T-cell (primary cell): ENCODE results near the gene MATN1. TPM values are rescaled to one million over a fixed set of nuclear protein-coding genes. Genes with fewer than 3 reads are reported as not detected.
"Not testable (repeated sequence)": the region's sequence is repeated elsewhere in the genome, so short reads cannot be mapped to it uniquely, and the experiment has no call there.

ENCODE experiments used
- ATAC-seq, 4 experiments: fragments of 200-7000 bp in 3 of 4; fragments of 150-1000 bp in 1 of 4; cut with Tn5 transposase; replicated peaks in 1 of 4; 1 replicate in 3 of 4; 2 replicates in 1 of 4; pipeline ENCODE4 v1.10.0; 2021; ENCODE audit warnings: moderate library complexity in 3 of 4, mild to moderate bottlenecking in 2 of 4, moderate number of reproducible peaks in 1 of 4
- CTCF ChIA-PET, 2 donors: fragments of 300-600 bp; sonication (Branson Sonifier 250); formaldehyde crosslinking; loops; one replicate each; lab custom pipeline; 2022; ENCODE audit warnings: antibody characterized with exemption in 2 of 2; lab: Charles Lee
- POLR2A ChIA-PET, 2 donors: fragments of 300-600 bp; sonication (Branson Sonifier 250); formaldehyde crosslinking; loops; one replicate each; lab custom pipeline; 2022; ENCODE audit warnings: antibody characterized with exemption in 2 of 2; lab: Charles Lee
- DNase-seq, 35 experiments: peaks; one replicate each; pipeline versions ENCODE4 v3.0.0 to v3.0.0-alpha.2; 2013 to 2023
- H3K27ac ChIP-seq: one replicate; pipeline ENCODE4 v1.5.1; 2013; ENCODE audit warnings: low read length
- H3K27me3 ChIP-seq, 2 experiments: replicated peaks in 1 of 2; 1 replicate in 1 of 2; 2 replicates in 1 of 2; pipeline versions ENCODE4 v1.6.1 to v1.7.0; 2013; ENCODE audit warnings: low read length in 1 of 2, mixed read lengths in 1 of 2; ENCODE audit not compliant: control insufficient read depth in 2 of 2, insufficient read depth in 2 of 2; ENCODE audit errors: extremely low read depth in 1 of 2
- H3K36me3 ChIP-seq, 2 donors: 1 replicate in 1 of 2; 2 replicates in 1 of 2; pipeline versions ENCODE4 v1.6.1 to v1.7.0; 2013; ENCODE audit warnings: low read length in 1 of 2; ENCODE audit not compliant: control insufficient read depth in 2 of 2, insufficient read depth in 1 of 2; ENCODE audit errors: extremely low read depth in 1 of 2
- H3K4me1 ChIP-seq, 2 experiments: 1 replicate in 1 of 2; 2 replicates in 1 of 2; pipeline versions ENCODE4 v1.6.1 to v1.7.0; 2013; ENCODE audit warnings: low read length in 2 of 2, mixed read lengths in 1 of 2; ENCODE audit not compliant: insufficient read depth in 2 of 2, control insufficient read depth in 1 of 2; ENCODE audit errors: extremely low read depth in 1 of 2
- H3K4me3 ChIP-seq, 2 donors: 1 replicate in 1 of 2; 2 replicates in 1 of 2; pipeline versions ENCODE4 v1.5.1 to v1.7.0; 2013; ENCODE audit warnings: mild to moderate bottlenecking in 2 of 2, low read length in 1 of 2, moderate library complexity in 1 of 2; ENCODE audit not compliant: control insufficient read depth in 1 of 2; ENCODE audit errors: extremely low read depth in 1 of 2
- H3K9me3 ChIP-seq: 2 replicates; pipeline ENCODE4 v1.7.0; 2013
- H3K27ac Mint-ChIP-seq, 2 donors: one replicate each; pipeline ENCODE4 v1.8.0; 2020 to 2021; ENCODE audit warnings: mild to moderate bottlenecking in 2 of 2, mixed read lengths in 2 of 2
- H3K27me3 Mint-ChIP-seq, 2 donors: one replicate each; pipeline ENCODE4 v1.8.0; 2021 to 2022; ENCODE audit warnings: mixed read lengths in 2 of 2
- H3K36me3 Mint-ChIP-seq: one replicate; pipeline ENCODE4 v1.8.0; 2021; ENCODE audit warnings: mixed read lengths
- H3K4me1 Mint-ChIP-seq, 3 donors: one replicate each; pipeline ENCODE4 v1.8.0; 2020 to 2022; ENCODE audit warnings: mixed read lengths in 3 of 3, mild to moderate bottlenecking in 1 of 3
- H3K4me3 Mint-ChIP-seq, 3 donors: one replicate each; pipeline ENCODE4 v1.8.0; 2020 to 2022; ENCODE audit warnings: mild to moderate bottlenecking in 3 of 3, mixed read lengths in 3 of 3, moderate library complexity in 3 of 3
- H3K9me3 Mint-ChIP-seq, 3 donors: one replicate each; pipeline ENCODE4 v1.8.0; 2020 to 2022; ENCODE audit warnings: mixed read lengths in 3 of 3
- WGBS: methylation state at CpG from one replicate; pipeline ENCODE4 v1.1.5; 2013; ENCODE audit warnings: missing lambda C conversion rate; ENCODE audit not compliant: insufficient coverage; 5-methylcytosine and 5-hydroxymethylcytosine counted together
- total RNA-seq, 35 experiments: library from RNA in 6 of 35; stranded (reverse) in 6 of 35; fragments of 120-200 nt in 1 of 35; gene quantifications; one replicate each; pipeline versions ENCODE4 v1.2.1 to v1.2.4 and lab custom pipeline; 2013 to 2026

Gene MATN1
- total RNA-seq, 5 donors from 2014 or later (not counting 1 experiment from before 2014, with no cell fraction given) = 0.20 to 5.5 (median 0.60) TPM

DNA sequence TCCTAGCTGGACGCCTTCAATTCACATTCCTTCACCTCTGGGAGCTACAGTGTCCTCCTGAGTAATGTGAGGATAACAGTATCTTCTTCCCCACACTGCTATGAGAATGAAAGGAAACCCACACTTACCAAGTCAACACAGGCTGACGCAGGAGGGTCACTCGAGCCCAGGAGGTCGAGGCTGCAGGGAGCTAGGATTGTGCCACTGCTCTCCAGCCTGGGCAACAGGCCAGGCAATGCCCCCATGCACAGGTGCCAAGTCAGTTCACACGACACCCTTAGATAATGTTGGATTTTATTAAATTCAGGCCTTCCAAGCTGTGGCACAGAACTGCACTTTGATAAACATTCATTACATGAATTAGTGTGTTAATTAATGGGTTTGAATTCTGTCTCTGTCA lies 31.9 kb downstream of the MATN1 start:
- DNase-seq = no peak
- no peak for ATAC-seq
- no peaks in the 10 kb centered on the region for H3K4me1 ChIP-seq
- H3K4me3 Mint-ChIP-seq = no peak overlapping the region
- H3K4me3 ChIP-seq = no peak overlapping the region
- H3K4me1 Mint-ChIP-seq = peaks cover 0 to 14% (median 3%) of the 10 kb centered on the region in 3 donors
- H3K27ac Mint-ChIP-seq = no peak overlapping the region
- H3K9me3 Mint-ChIP-seq = no peaks in the 10 kb centered on the region
- no peaks in the 10 kb centered on the region for H3K36me3 Mint-ChIP-seq
- ChIA-PET CTCF (no interaction called here), POLR2A (no interaction called here)
- H3K9me3 ChIP-seq = no peaks in the 10 kb centered on the region
- H3K27ac ChIP-seq = no peak overlapping the region
- WGBS = no CpG with 5 or more reads among the region's 5 CpGs
- H3K27me3 Mint-ChIP-seq = peaks cover 0 to 25% of the 10 kb centered on the region in 2 donors
- peaks cover 0 to 31% of the 10 kb centered on the region in 2 experiments for H3K27me3 ChIP-seq
- H3K36me3 ChIP-seq = no peaks in the 10 kb centered on the region

DNA sequence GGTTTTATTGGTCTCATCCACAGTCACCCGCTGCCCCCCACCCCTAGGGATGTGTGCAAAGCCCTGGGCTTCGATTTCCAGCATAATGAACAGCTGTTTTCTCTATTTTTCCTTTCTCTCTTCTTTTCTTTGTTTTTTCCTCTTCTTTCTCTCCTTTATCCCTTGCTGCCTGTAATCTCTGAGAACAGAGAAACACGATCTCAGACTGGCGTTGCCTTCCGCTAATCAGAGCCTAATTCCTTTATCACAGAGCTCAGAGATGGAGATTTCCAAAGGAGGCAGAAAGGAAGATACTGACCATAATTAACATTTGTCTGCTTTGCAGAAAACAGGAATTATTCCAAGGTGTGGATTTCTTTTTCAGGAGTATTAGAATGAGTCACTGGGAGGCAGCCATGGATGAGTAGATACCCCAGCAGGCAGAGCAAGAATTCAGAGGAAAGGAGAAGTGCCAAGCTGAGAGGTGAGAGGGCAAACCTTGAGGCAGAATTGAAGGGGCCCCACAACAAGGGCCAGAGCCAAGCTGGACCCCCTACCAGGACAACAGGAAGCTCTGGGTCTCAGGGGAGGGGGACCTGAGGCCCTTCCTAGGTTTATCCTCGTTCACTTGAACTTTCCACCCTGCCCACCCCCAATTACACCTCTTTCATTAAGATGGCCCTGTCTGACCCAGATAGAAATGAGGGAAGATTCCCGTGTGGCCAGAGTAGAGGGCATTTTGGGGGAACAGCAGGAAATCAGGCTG lies 33.3 kb downstream of the MATN1 start:
- CTCF ChIA-PET = no interaction called here
- POLR2A ChIA-PET = no interaction called here
- Histone ChIP-seq H3K27ac (no peak overlapping the region), H3K27me3 (peaks cover 0 to 46% of the 10 kb centered on the region in 2 experiments), H3K36me3 (no peaks in the 10 kb centered on the region), H3K4me3 (no peak overlapping the region), H3K4me1 (peaks cover 0 to 7% of the 10 kb centered on the region in 2 experiments), H3K9me3 (no peaks in the 10 kb centered on the region)
- Mint-ChIP-seq H3K27me3 (peaks cover 0 to 26% of the 10 kb centered on the region in 2 donors), H3K4me1 (peaks cover under 1 to 18% (median 3%) of the 10 kb centered on the region in 3 donors), H3K27ac (no peak overlapping the region), H3K4me3 (no peak overlapping the region), H3K36me3 (no peaks in the 10 kb centered on the region), H3K9me3 (no peaks in the 10 kb centered on the region)
- WGBS = no CpG with 5 or more reads among the region's 7 CpGs
- no peak for ATAC-seq
- no peak for DNase-seq

DNA sequence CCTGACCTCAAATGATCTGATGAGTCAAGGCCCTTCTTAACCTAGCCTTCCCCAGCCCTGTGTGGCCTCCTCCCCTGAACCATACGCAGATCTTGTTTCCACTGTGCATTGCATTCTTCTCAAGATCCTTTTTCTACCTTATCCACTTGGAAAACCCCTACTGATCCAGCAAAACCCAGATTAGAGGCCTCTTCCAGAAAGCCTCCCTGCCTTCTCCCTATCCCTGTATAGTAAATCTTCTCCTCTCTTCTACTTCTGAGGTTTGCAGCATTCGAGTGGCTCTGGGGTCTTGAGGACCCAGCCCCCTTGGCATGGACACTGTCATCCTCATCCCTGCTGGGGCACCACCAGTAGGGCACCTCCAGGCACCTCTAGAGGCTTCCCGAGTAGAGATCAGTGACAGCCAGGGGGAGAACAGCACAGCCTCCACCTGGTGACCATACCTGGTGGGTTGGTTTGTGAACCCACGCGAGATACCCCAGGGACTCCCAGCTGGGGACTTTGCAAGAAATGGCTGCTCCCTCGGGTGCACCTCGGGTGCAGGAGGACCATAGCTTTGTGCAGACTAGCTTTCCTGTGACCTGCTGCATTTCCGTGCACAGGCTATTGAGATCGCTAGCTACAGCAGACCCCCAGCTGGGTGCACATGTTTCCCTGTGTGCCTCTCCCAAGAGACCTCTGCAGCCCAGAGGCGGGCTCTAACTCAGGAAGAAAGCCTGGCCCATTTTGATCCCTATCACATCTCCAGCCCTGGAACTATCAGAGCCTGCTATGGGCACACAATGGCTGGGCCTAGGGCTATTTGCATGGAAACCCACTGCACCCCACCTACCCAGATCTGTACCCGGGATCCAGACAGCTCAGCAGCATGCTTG lies 34.2 kb downstream of the MATN1 start:
- Mint-ChIP-seq H3K27ac (no peak overlapping the region), H3K4me3 (no peak overlapping the region), H3K27me3 (peaks cover 5 to 35% of the 10 kb centered on the region in 2 donors), H3K4me1 (peaks cover 9 to 27% (median 10%) of the 10 kb centered on the region in 3 donors), H3K36me3 (no peaks in the 10 kb centered on the region), H3K9me3 (no peaks in the 10 kb centered on the region)
- ChIA-PET POLR2A (no interaction called here), CTCF (no interaction called here)
- ATAC-seq (no peak), DNase-seq (no peak)
- WGBS = 73% methylated on average over 9 of the region's 11 CpGs
- peaks cover 7 to 55% of the 10 kb centered on the region in 2 experiments for H3K27me3 ChIP-seq
- no peak overlapping the region for H3K4me3 ChIP-seq
- no peak overlapping the region for H3K27ac ChIP-seq
- no peaks in the 10 kb centered on the region for H3K9me3 ChIP-seq
- H3K4me1 ChIP-seq = peaks cover 0 to 17% of the 10 kb centered on the region in 2 experiments
- no peaks in the 10 kb centered on the region for H3K36me3 ChIP-seq

GRCh38 chr1:30688516-30688915 lies 34.9 kb downstream of the MATN1 start:
- POLR2A ChIA-PET, CTCF ChIA-PET, DNase-seq, H3K9me3 Mint-ChIP-seq, ATAC-seq, H3K27ac Mint-ChIP-seq, H3K36me3 ChIP-seq, H3K27ac ChIP-seq, H3K9me3 ChIP-seq, H3K4me3 Mint-ChIP-seq, H3K36me3 Mint-ChIP-seq, H3K4me3 ChIP-seq: not testable (repeated sequence)
- H3K27me3 Mint-ChIP-seq = peaks cover 5 to 41% of the 10 kb centered on the region in 2 donors
- peaks cover 11 to 29% (median 12%) of the 10 kb centered on the region in 3 donors for H3K4me1 Mint-ChIP-seq
- Histone ChIP-seq H3K27me3 (peaks cover 8 to 60% of the 10 kb centered on the region in 2 experiments), H3K4me1 (peaks cover 0 to 17% of the 10 kb centered on the region in 2 experiments)
- 82% methylated on average over 7 of the region's 9 CpGs for WGBS

GRCh38 chr1:30687886-30688285 lies 35.5 kb downstream of the MATN1 start:
- no peaks in the 10 kb centered on the region for H3K36me3 ChIP-seq
- no peaks in the 10 kb centered on the region for H3K9me3 ChIP-seq
- Mint-ChIP-seq H3K9me3 (no peaks in the 10 kb centered on the region), H3K36me3 (no peaks in the 10 kb centered on the region), H3K4me1 (peaks cover 11 to 27% (median 12%) of the 10 kb centered on the region in 3 donors), H3K4me3 (no peak overlapping the region), H3K27ac (no peak overlapping the region), H3K27me3 (peaks cover 8 to 45% of the 10 kb centered on the region in 2 donors)
- peaks cover 0 to 17% of the 10 kb centered on the region in 2 experiments for H3K4me1 ChIP-seq
- POLR2A ChIA-PET = no interaction called here
- no peak overlapping the region for H3K27ac ChIP-seq
- H3K27me3 ChIP-seq = peaks cover 8 to 58% of the 10 kb centered on the region in 2 experiments
- CTCF ChIA-PET = no interaction called here
- WGBS = 100% methylated on average over 1 of the region's 6 CpGs
- DNase-seq = no peak
- no peak for ATAC-seq
- H3K4me3 ChIP-seq = no peak overlapping the region

DNA sequence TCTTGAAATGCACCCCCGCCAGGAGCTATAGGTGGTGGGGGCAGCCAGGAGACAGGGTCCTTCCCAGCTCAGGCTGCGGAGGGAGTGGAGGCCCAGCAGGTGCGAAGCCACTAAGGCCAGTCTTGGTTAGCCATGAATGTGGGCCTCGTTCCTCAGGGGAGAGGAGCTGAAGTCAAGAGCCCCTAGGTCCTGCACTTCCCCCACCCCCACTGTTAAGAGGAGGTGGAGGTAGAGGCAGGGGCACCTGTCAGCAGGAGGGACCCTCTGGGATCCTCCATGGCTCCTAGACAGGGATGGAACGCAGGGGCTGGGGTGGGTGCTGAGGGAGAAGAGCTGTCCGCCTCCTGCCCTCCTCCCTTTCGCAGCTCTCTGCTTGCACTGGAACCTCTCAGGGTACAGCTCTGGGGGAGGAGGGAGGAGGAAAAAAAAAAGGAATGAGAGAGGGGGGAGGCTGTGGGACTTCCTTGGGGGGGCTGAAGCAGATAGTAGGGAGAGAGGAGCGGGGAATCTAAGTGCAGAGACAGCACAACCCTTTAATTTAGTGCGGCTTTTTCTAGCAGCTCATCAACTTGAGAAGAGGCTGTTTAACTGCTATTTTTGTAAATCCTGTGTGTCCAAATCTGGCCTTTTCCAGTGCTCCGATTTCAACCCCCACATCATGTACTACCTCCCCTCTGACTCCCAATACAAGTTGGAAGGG lies 37.0 kb downstream of the MATN1 start:
- no peak overlapping the region for H3K4me3 ChIP-seq
- WGBS = 69% methylated on average over 3 of the region's 10 CpGs
- H3K27me3 ChIP-seq = peaks cover 8 to 56% of the 10 kb centered on the region in 2 experiments
- DNase-seq = no peak
- ChIA-PET CTCF (no interaction called here), POLR2A (no interaction called here)
- Mint-ChIP-seq H3K9me3 (no peaks in the 10 kb centered on the region), H3K4me3 (peak overlapping the region in 2 of 3 donors; percentile 15 to 74), H3K27ac (no peak overlapping the region), H3K27me3 (peaks cover 21 to 52% of the 10 kb centered on the region in 2 donors), H3K4me1 (peaks cover 9 to 15% (median 11%) of the 10 kb centered on the region in 3 donors), H3K36me3 (no peaks in the 10 kb centered on the region)
- no peaks in the 10 kb centered on the region for H3K36me3 ChIP-seq
- no peaks in the 10 kb centered on the region for H3K9me3 ChIP-seq
- H3K27ac ChIP-seq = no peak overlapping the region
- ATAC-seq = no peak
- peaks cover 0 to 17% of the 10 kb centered on the region in 2 experiments for H3K4me1 ChIP-seq
